ENCODE measurements around the gene PRICKLE1. TPM values are rescaled to one million over a fixed set of nuclear protein-coding genes. Genes with fewer than 3 reads are reported as not detected.

Gene PRICKLE1
- total RNA-seq, 1 experiment from 2014 or later: 7.0 TPM

DNA sequence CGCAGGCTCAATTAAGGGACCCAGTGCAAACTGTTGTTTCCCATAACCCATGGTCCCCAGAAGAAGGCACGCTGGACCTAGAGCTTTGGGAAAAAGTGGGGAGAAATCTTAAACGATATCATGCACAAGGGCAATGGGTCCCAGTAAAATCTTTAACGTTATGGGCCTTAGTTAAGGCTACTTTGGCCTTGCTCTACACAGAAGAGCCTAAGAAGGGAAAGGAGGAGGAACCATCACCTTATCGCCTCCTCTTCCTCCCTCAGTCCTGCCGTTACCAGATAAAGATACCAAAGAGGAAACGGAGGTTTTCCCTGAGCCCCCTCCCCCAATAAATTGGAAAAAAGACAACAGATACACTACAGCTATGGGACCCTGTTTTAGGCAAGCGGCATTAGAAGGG, 146.7 kb downstream of the PRICKLE1 start:
- no TSS peak for BruUV-seq (replicated peaks)
- no peaks in the 10 kb centered on the region for H3K9me2 ChIP-seq (ENCODE audit: insufficient read depth)
- H3K4me2 ChIP-seq: no peak overlapping the region
- no peaks in the 10 kb centered on the region for H4K20me1 ChIP-seq (ENCODE audit: insufficient read depth)
- H3K4me1 ChIP-seq (replicated peaks; ENCODE audit: insufficient read depth): no peaks in the 10 kb centered on the region
- intact Hi-C loops (cut with micrococcal nuclease; ENCODE audit: unreplicated experiment): no loop called here
- DNase-seq: no peak
- TF ChIP-seq, protein P1, sequence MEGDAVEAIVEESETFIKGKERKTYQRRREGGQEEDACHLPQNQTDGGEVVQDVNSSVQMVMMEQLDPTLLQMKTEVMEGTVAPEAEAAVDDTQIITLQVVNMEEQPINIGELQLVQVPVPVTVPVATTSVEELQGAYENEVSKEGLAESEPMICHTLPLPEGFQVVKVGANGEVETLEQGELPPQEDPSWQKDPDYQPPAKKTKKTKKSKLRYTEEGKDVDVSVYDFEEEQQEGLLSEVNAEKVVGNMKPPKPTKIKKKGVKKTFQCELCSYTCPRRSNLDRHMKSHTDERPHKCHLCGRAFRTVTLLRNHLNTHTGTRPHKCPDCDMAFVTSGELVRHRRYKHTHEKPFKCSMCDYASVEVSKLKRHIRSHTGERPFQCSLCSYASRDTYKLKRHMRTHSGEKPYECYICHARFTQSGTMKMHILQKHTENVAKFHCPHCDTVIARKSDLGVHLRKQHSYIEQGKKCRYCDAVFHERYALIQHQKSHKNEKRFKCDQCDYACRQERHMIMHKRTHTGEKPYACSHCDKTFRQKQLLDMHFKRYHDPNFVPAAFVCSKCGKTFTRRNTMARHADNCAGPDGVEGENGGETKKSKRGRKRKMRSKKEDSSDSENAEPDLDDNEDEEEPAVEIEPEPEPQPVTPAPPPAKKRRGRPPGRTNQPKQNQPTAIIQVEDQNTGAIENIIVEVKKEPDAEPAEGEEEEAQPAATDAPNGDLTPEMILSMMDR (conservative IDR thresholded peaks at IDR 0.05): no peak
- TF ChIP-seq EZH2 (IDR thresholded peaks at IDR 0.05; ENCODE audit: low read depth): no peak
- no peaks in the 10 kb centered on the region; the same call in 1 of the 2 replicates for H3F3A ChIP-seq (ENCODE audit: insufficient read depth, low read depth)
- H2AFZ ChIP-seq: no peak overlapping the region
- H3K36me3 ChIP-seq (ENCODE audit: low read depth): peaks cover 6% of the 10 kb centered on the region; the same call in 1 of the 2 replicates
- no peaks in the 10 kb centered on the region for H3K27me3 ChIP-seq (ENCODE audit: insufficient read depth, low read depth)
- H3K9me3 ChIP-seq (ENCODE audit: insufficient read depth, low read depth): no peaks in the 10 kb centered on the region
- ChIA-PET CTCF (no interaction called here), POLR2A (ENCODE audit: unreplicated experiment) (no interaction called here)
- H3K27ac ChIP-seq: no peak overlapping the region
- H3K4me3 ChIP-seq: no peak overlapping the region
- no peaks in the 10 kb centered on the region for H3K79me2 ChIP-seq (ENCODE audit: low read depth)

DNA sequence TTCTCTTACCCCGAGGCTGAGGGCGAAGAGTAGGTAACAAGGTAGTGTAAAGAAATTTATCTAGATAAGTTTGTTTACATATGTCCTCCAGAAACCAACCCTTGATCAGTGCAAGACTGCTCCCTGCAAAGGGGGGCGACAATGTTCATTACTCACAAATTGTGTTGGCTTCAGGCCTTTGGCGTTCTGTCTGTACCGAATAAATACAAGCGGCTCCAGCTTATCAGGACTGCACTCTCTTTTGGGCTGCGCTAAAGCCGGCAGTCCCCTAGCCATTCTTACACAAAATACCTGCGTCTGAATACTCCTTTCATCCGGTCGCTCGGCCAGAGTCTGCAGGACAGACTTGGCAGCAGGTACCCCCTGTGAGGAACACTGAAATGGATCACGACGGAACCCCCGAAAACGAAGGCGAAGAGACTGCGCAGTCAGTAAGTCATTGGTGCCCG, 147.2 kb downstream of the PRICKLE1 start:
- H3K36me3 ChIP-seq (ENCODE audit: low read depth): peaks cover 6% of the 10 kb centered on the region; the same call in 1 of the 2 replicates
- POLR2A ChIA-PET (ENCODE audit: unreplicated experiment): no interaction called here
- no peaks in the 10 kb centered on the region for H3K27me3 ChIP-seq (ENCODE audit: insufficient read depth, low read depth)
- CTCF ChIA-PET: no interaction called here
- H3K27ac ChIP-seq: no peak overlapping the region
- H4K20me1 ChIP-seq (ENCODE audit: insufficient read depth): no peaks in the 10 kb centered on the region
- no peaks in the 10 kb centered on the region for H3K79me2 ChIP-seq (ENCODE audit: low read depth)
- TF ChIP-seq EZH2 (IDR thresholded peaks at IDR 0.05; ENCODE audit: low read depth): no peak
- TF ChIP-seq, protein P1 (conservative IDR thresholded peaks at IDR 0.05): no peak
- no peak overlapping the region for H3K4me2 ChIP-seq
- no peaks in the 10 kb centered on the region for H3K9me2 ChIP-seq (ENCODE audit: insufficient read depth)
- no peak overlapping the region for H3K4me3 ChIP-seq
- no peak for DNase-seq
- H3K9me3 ChIP-seq (ENCODE audit: insufficient read depth, low read depth): no peaks in the 10 kb centered on the region
- no peak overlapping the region for H2AFZ ChIP-seq
- H3K4me1 ChIP-seq (replicated peaks; ENCODE audit: insufficient read depth): no peaks in the 10 kb centered on the region
- no peaks in the 10 kb centered on the region; the same call in 1 of the 2 replicates for H3F3A ChIP-seq (ENCODE audit: insufficient read depth, low read depth)
- intact Hi-C loops (cut with micrococcal nuclease; ENCODE audit: unreplicated experiment): no loop called here
- BruUV-seq (replicated peaks): no TSS peak

DNA sequence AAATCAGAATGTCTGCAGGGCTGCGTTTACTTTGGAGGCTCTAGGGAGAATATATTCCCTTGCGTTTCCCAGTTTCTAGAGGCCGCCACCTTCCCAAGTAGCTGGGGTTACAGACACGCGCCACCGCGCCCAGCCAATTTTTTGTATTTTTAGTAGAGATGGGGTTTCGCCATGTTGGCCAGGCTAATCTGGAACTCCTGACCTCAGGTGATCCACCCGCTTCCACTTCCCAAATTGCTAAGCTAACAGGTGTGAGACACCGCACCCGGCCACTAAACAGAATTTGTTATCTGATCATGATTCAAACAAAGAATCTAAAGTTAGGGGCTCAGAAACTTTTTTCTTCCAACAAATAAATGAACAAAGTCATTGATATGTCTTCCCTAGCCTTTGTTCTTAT, 148.9 kb downstream of the PRICKLE1 start:
- BruUV-seq (replicated peaks): no TSS peak
- H3K79me2 ChIP-seq (ENCODE audit: low read depth): no peaks in the 10 kb centered on the region
- peaks cover 6% of the 10 kb centered on the region; the same call in 1 of the 2 replicates for H3K36me3 ChIP-seq (ENCODE audit: low read depth)
- DNase-seq: no peak
- no peak overlapping the region for H2AFZ ChIP-seq
- no peaks in the 10 kb centered on the region; the same call in 1 of the 2 replicates for H3F3A ChIP-seq (ENCODE audit: insufficient read depth, low read depth)
- no peak overlapping the region for H3K4me3 ChIP-seq
- no peaks in the 10 kb centered on the region for H3K9me2 ChIP-seq (ENCODE audit: insufficient read depth)
- intact Hi-C loops (cut with micrococcal nuclease; ENCODE audit: unreplicated experiment): no loop called here
- H3K4me1 ChIP-seq (replicated peaks; ENCODE audit: insufficient read depth): no peaks in the 10 kb centered on the region
- POLR2A ChIA-PET (ENCODE audit: unreplicated experiment): no interaction called here
- no peak overlapping the region for H3K4me2 ChIP-seq
- TF ChIP-seq EZH2 (IDR thresholded peaks at IDR 0.05; ENCODE audit: low read depth): no peak
- TF ChIP-seq, protein P1 (conservative IDR thresholded peaks at IDR 0.05): no peak
- H3K27ac ChIP-seq: no peak overlapping the region
- no peaks in the 10 kb centered on the region for H3K27me3 ChIP-seq (ENCODE audit: insufficient read depth, low read depth)
- CTCF ChIA-PET: no interaction called here
- no peaks in the 10 kb centered on the region for H4K20me1 ChIP-seq (ENCODE audit: insufficient read depth)
- H3K9me3 ChIP-seq (ENCODE audit: insufficient read depth, low read depth): no peaks in the 10 kb centered on the region

All from PC-9 (cell line).